Measurements from ENCODE around the gene DNAAF5. TPM values are rescaled to one million over a fixed set of nuclear protein-coding genes. Genes with fewer than 3 reads are reported as not detected.

The DNAAF5 gene
- polyA plus RNA-seq, 2 donors: 7.8 to 14.6 TPM

DNA sequence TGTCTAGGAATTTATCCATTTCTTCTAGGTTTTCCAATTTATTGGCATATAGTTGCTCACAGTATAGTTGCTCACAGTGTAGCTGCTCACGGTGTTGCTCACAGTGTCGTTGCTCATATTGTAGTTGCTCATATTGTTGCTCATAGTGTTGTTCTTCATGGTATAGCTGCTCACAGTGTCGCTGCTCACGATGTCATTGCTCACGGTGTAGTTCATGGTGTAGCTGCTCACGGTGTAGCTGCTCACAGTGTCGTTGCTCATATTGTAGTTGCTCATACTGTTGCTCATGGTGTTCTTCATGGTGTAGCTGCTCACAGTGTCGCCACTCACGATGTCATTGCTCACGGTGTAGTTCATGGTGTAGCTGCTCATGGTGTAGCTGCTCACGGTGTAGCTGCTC lies 8.3 kb downstream of the DNAAF5 start:
- peaks cover 0 to 6% of the 10 kb centered on the region in 2 donors for H3K9me3 ChIP-seq (ENCODE audit: control insufficient read depth in 2 of 2, insufficient read depth in 1 of 2, low read depth in 1 of 2, low read length in 1 of 2)
- peaks cover 0 to 27% of the 10 kb centered on the region in 2 donors for H3K36me3 ChIP-seq (ENCODE audit: control insufficient read depth in 2 of 2, insufficient read depth in 2 of 2, low read length in 1 of 2)
- H3K4me3 ChIP-seq (ENCODE audit: low read depth in 1 of 2, low read length in 2 of 2): no peak overlapping the region
- H3K27me3 ChIP-seq (ENCODE audit: control insufficient read depth in 1 of 2, insufficient read depth in 2 of 2, low read length in 2 of 2): no peaks in the 10 kb centered on the region
- peaks cover 6 to 13% of the 10 kb centered on the region in 2 donors for H3K4me1 ChIP-seq (ENCODE audit: control insufficient read depth in 2 of 2, insufficient read depth in 2 of 2, low read length in 1 of 2)
- WGBS, 2 donors: 98 to 99% methylated on average over 11 of the region's 11 CpGs
- no peak overlapping the region for H3K27ac ChIP-seq (ENCODE audit: low read depth in 2 of 2, low read length in 1 of 2)

DNA sequence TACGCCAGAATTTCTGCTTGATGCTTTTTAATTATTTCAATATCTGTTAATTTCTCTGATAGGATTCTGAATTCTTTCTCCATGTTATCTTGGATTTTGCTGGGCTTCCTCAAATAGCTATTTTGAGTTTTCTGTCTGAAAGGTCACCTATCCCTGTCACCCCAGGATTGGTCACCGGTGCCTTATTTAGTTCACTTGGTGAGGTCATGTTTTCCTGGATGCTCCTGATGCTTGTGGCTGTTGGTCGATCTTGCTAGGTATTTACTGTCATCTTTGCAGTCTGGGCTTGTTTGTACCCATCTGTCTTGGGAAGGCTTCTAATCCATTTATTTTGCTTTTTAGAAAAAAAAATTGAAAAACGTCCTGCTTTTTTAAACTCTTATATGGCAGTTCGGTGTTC lies 11.7 kb downstream of the DNAAF5 start:
- 85 to 91% methylated on average over 5 of the region's 5 CpGs for WGBS, 2 donors
- H3K27ac ChIP-seq (ENCODE audit: low read depth in 2 of 2, low read length in 1 of 2): no peak overlapping the region

DNA sequence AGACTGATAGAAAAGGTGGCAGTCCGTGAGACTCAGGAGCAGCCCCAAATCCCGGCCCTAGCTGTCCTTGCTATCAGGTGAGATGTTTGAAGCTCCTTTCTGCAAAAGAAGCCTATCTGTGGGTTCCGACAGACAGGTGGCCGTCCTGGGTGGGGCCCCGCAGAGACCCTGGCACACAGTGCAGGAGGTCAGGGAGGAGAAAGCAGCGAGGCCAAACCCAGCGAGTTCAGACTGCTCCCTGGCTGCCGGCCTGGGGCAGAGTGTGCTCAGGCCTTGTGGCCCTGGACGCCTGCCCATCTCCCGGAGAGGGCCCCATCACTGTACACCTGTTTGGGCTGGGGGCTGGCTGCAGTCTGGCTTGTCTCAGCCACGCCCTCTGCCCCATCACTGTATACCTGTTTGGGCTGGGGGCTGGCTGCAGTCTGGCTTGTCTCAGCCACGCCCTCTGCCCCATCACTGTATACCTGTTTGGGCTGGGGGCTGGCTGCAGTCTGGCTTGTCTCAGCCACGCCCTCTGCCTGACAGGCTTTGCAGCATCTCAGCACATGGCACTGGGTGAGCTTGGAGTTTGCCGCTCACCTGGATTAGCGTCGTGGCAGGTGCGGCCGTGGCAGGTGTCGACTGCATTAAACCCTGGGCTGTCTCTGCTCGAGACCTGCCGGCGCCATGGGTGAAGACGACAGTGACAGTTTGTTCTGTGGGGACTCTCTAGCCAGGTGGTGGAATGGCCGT lies 12.4 kb downstream of the DNAAF5 start:
- H3K4me1 ChIP-seq (ENCODE audit: control insufficient read depth in 2 of 2, insufficient read depth in 2 of 2, low read length in 1 of 2): peaks cover 6 to 11% of the 10 kb centered on the region in 2 donors
- no peak overlapping the region for H3K4me3 ChIP-seq (ENCODE audit: low read depth in 1 of 2, low read length in 2 of 2)
- H3K36me3 ChIP-seq (ENCODE audit: control insufficient read depth in 2 of 2, insufficient read depth in 2 of 2, low read length in 1 of 2): peaks cover 17 to 32% of the 10 kb centered on the region in 2 donors
- H3K27me3 ChIP-seq (ENCODE audit: control insufficient read depth in 1 of 2, insufficient read depth in 2 of 2, low read length in 2 of 2): no peaks in the 10 kb centered on the region
- WGBS, 2 donors: 69 to 73% methylated on average over 22 to 24 of the region's 24 CpGs
- H3K27ac ChIP-seq (ENCODE audit: low read depth in 2 of 2, low read length in 1 of 2): no peak overlapping the region
- H3K9me3 ChIP-seq (ENCODE audit: control insufficient read depth in 2 of 2, insufficient read depth in 1 of 2, low read depth in 1 of 2, low read length in 1 of 2): peaks cover 0 to 10% of the 10 kb centered on the region in 2 donors

More for the DNA sequence above, 11.7 kb downstream of the DNAAF5 start:
- Histone ChIP-seq H3K36me3 (ENCODE audit: control insufficient read depth in 2 of 2, insufficient read depth in 2 of 2, low read length in 1 of 2) (peaks cover 17 to 32% of the 10 kb centered on the region in 2 donors), H3K4me1 (ENCODE audit: control insufficient read depth in 2 of 2, insufficient read depth in 2 of 2, low read length in 1 of 2) (peaks cover 6 to 11% of the 10 kb centered on the region in 2 donors), H3K9me3 (ENCODE audit: control insufficient read depth in 2 of 2, insufficient read depth in 1 of 2, low read depth in 1 of 2, low read length in 1 of 2) (peaks cover 0 to 10% of the 10 kb centered on the region in 2 donors), H3K4me3 (ENCODE audit: low read depth in 1 of 2, low read length in 2 of 2) (no peak overlapping the region), H3K27me3 (ENCODE audit: control insufficient read depth in 1 of 2, insufficient read depth in 2 of 2, low read length in 2 of 2) (no peaks in the 10 kb centered on the region)

DNA sequence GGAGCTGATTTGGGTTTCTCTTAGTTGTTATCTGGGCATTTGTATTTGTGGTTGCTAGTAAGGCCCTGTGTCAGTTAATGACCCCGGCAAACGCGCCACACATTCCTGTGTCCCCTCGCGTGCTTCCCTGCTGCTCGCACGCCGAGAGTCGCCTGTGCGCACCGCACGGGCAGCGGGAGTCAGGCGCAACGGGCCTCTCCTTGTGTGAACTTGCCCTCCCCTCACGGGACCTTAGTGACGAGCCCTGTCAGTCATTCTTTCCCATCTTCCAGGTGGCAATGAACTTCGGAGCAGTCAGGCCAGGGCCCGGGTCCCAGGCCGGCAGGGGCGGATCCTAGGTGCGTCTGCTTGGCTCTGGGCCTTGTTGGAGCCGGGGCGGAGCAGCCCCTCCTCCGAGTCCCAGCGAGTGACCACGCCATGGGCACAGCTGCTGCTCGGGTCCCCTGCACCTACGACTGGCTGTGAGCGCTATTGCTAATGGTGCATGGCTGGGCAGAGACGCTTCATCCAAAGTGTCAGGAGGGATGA lies 13.0 kb downstream of the DNAAF5 start:
- H3K36me3 ChIP-seq (ENCODE audit: control insufficient read depth in 2 of 2, insufficient read depth in 2 of 2, low read length in 1 of 2): peaks cover 17 to 32% of the 10 kb centered on the region in 2 donors
- H3K27ac ChIP-seq (ENCODE audit: low read depth in 2 of 2, low read length in 1 of 2): no peak overlapping the region
- no peak overlapping the region for H3K4me3 ChIP-seq (ENCODE audit: low read depth in 1 of 2, low read length in 2 of 2)
- peaks cover 6 to 11% of the 10 kb centered on the region in 2 donors for H3K4me1 ChIP-seq (ENCODE audit: control insufficient read depth in 2 of 2, insufficient read depth in 2 of 2, low read length in 1 of 2)
- no peaks in the 10 kb centered on the region for H3K27me3 ChIP-seq (ENCODE audit: control insufficient read depth in 1 of 2, insufficient read depth in 2 of 2, low read length in 2 of 2)
- WGBS, 2 donors: 95 to 96% methylated on average over 31 of the region's 31 CpGs
- peaks cover 0 to 10% of the 10 kb centered on the region in 2 donors for H3K9me3 ChIP-seq (ENCODE audit: control insufficient read depth in 2 of 2, insufficient read depth in 1 of 2, low read depth in 1 of 2, low read length in 1 of 2)

DNA sequence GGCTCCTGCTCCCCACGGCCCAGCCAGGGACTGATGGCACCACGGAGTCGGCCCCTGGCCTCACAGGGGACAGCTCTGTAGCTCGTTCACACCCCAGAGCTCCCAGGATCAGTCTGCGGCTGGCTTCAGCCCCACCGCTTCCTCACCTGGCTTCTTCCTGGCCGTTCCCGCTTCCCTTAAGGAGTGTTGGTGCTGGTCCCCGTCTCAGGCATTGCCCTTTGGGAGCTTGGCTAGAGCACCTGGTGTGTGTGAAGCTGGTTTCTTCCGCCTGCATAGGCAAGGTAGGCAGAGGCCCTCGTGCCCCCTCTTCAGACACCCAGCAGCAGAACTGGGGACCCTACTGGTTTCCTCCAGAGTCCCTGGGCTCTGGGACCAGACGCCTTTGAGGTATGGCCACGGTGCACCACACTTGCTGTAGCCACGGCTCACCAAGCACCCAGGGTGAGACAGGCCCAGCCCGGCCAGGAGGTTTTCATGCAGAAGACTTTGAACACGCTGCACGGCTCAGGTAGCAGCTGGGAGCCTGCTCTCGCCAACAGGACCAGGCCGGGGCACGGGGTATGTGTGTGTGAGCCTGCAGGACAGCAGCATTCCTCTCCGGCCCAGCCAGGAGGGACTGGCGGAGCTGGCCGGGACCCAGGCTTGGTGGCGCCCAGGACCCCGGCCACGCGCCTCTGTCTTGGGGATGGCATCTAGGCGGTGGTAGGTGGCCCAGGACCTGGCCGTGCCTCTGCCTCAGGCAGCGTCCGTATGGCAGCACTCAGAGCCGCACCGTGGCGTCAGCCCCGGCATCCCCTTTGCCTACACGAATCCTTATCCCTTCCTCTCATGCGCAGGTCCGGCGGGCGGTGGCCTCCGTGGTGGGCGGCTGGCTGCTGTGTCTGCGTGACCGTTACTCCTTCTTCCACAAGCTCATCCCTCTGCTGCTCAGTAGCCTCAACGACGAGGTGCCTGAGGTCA lies 13.8 kb downstream of the DNAAF5 start:
- no peak overlapping the region for H3K27ac ChIP-seq (ENCODE audit: low read depth in 2 of 2, low read length in 1 of 2)
- peaks cover 17 to 31% of the 10 kb centered on the region in 2 donors for H3K36me3 ChIP-seq (ENCODE audit: control insufficient read depth in 2 of 2, insufficient read depth in 2 of 2, low read length in 1 of 2)
- H3K9me3 ChIP-seq (ENCODE audit: control insufficient read depth in 2 of 2, insufficient read depth in 1 of 2, low read depth in 1 of 2, low read length in 1 of 2): peaks cover 0 to 5% of the 10 kb centered on the region in 2 donors
- WGBS, 2 donors: 96% methylated on average over 46 of the region's 46 CpGs
- no peaks in the 10 kb centered on the region for H3K27me3 ChIP-seq (ENCODE audit: control insufficient read depth in 1 of 2, insufficient read depth in 2 of 2, low read length in 2 of 2)
- H3K4me1 ChIP-seq (ENCODE audit: control insufficient read depth in 2 of 2, insufficient read depth in 2 of 2, low read length in 1 of 2): peaks cover 6 to 11% of the 10 kb centered on the region in 2 donors
- no peak overlapping the region for H3K4me3 ChIP-seq (ENCODE audit: low read depth in 1 of 2, low read length in 2 of 2)

DNA sequence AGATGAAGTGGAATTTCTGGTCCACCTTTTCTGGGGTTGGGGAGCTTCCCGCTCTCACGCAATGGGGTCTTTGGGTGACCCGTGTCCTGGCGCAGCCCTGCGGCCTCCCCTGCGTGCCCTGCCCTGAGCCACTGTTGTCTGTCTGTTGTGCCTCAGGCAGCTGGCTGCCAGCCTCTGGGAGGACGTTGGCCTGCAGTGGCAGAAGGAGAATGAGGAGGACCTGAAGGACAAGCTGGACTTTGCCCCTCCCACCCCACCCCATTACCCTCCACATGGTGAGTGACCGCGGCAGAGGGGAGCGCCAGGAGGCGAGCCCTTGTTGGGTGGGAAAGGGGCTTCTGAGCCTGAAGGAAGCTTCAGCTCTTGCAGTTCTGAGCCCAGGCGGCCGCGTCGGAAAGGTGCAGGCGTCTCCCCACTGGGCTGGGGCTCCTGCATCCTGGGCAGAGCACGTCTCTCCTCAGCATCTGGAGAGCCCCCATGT lies 14.7 kb downstream of the DNAAF5 start:
- no peaks in the 10 kb centered on the region for H3K27me3 ChIP-seq (ENCODE audit: control insufficient read depth in 1 of 2, insufficient read depth in 2 of 2, low read length in 2 of 2)
- WGBS, 2 donors: 93 to 94% methylated on average over 17 of the region's 17 CpGs
- H3K4me1 ChIP-seq (ENCODE audit: control insufficient read depth in 2 of 2, insufficient read depth in 2 of 2, low read length in 1 of 2): peaks cover 6 to 11% of the 10 kb centered on the region in 2 donors
- H3K27ac ChIP-seq (ENCODE audit: low read depth in 2 of 2, low read length in 1 of 2): no peak overlapping the region
- H3K36me3 ChIP-seq (ENCODE audit: control insufficient read depth in 2 of 2, insufficient read depth in 2 of 2, low read length in 1 of 2): peaks cover 19 to 35% of the 10 kb centered on the region in 2 donors
- peaks cover 0 to 4% of the 10 kb centered on the region in 2 donors for H3K9me3 ChIP-seq (ENCODE audit: control insufficient read depth in 2 of 2, insufficient read depth in 1 of 2, low read depth in 1 of 2, low read length in 1 of 2)
- no peak overlapping the region for H3K4me3 ChIP-seq (ENCODE audit: low read depth in 1 of 2, low read length in 2 of 2)

DNA sequence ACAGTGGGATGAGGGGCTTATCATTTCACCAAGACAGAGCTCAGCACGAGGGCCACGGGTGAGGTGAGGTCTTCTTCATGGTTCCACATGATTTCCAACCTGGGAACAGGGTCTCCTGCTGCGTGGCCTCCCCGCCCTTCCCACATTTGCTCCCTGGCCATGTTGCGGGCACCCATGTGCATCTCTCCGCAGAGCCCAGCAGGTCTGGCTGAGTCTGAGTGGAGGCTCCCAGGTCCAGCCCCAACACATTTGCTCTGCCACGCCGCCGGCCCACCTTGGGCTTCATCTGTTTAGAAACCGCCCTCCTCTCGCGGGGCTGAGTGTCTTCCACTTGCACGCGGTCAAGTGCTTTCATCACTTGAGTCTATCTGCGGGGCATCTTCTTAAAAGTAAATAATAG lies 15.4 kb downstream of the DNAAF5 start:
- Histone ChIP-seq H3K4me1 (ENCODE audit: control insufficient read depth in 2 of 2, insufficient read depth in 2 of 2, low read length in 1 of 2) (peaks cover 6 to 11% of the 10 kb centered on the region in 2 donors), H3K9me3 (ENCODE audit: control insufficient read depth in 2 of 2, insufficient read depth in 1 of 2, low read depth in 1 of 2, low read length in 1 of 2) (peaks cover 0 to 4% of the 10 kb centered on the region in 2 donors), H3K4me3 (ENCODE audit: low read depth in 1 of 2, low read length in 2 of 2) (no peak overlapping the region), H3K27ac (ENCODE audit: low read depth in 2 of 2, low read length in 1 of 2) (no peak overlapping the region), H3K27me3 (ENCODE audit: control insufficient read depth in 1 of 2, insufficient read depth in 2 of 2, low read length in 2 of 2) (no peaks in the 10 kb centered on the region), H3K36me3 (ENCODE audit: control insufficient read depth in 2 of 2, insufficient read depth in 2 of 2, low read length in 1 of 2) (peaks cover 19 to 37% of the 10 kb centered on the region in 2 donors)
- 89 to 94% methylated on average over 15 of the region's 15 CpGs for WGBS, 2 donors

DNA sequence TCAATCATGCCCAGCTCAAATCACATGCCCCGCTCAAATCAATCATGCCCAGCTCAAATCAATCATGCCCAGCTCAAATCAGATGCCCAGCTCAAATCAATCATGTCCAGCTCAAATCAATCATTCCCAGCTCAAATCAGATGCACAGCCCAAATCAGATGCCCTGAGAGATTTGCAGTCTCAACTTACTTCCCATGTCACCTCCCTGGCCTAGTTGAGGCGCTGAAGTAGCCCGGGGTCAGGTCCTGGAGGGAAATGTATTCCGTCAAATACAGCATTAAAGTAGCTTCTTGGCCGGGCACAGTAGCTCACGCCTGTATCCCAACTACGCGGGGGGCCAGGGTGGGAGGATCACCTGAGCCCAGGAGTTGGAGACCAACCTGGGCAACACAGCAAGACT lies 16.3 kb downstream of the DNAAF5 start:
- Histone ChIP-seq H3K9me3 (ENCODE audit: control insufficient read depth in 2 of 2, insufficient read depth in 1 of 2, low read depth in 1 of 2, low read length in 1 of 2) (peaks cover 0 to 4% of the 10 kb centered on the region in 2 donors), H3K36me3 (ENCODE audit: control insufficient read depth in 2 of 2, insufficient read depth in 2 of 2, low read length in 1 of 2) (peaks cover 19 to 37% of the 10 kb centered on the region in 2 donors), H3K27ac (ENCODE audit: low read depth in 2 of 2, low read length in 1 of 2) (peak overlapping the region in 1 of 2 donors; percentile 67), H3K27me3 (ENCODE audit: control insufficient read depth in 1 of 2, insufficient read depth in 2 of 2, low read length in 2 of 2) (no peaks in the 10 kb centered on the region), H3K4me1 (ENCODE audit: control insufficient read depth in 2 of 2, insufficient read depth in 2 of 2, low read length in 1 of 2) (peaks cover 6 to 11% of the 10 kb centered on the region in 2 donors), H3K4me3 (ENCODE audit: low read depth in 1 of 2, low read length in 2 of 2) (no peak overlapping the region)
- 83 to 98% methylated on average over 8 of the region's 8 CpGs for WGBS, 2 donors

Data from esophagus (tissue), 2 donors.